Right forelimb (tissue), 1 donor: ENCODE data around the gene CLCN2.

Experiments used
- DNase-seq: peaks from one replicate; pipeline ENCODE4 v3.0.0-alpha.2; 2018

CLCN2 gene

DNA sequence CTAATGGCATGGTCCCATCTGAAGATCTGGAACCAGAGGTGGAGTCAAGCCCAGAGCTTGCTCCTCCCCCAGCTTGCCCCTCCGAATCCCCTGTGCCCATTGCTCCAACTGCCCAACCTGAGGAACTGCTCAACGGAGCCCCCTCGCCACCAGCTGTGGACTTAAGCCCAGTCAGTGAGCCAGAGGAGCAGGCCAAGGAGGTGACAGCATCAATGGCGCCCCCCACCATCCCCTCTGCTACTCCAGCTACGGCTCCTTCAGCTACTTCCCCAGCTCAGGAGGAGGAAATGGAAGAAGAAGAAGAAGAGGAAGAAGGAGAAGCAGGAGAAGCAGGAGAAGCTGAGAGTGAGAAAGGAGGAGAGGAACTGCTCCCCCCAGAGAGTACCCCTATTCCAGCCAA is 39.7 kb downstream of the CLCN2 start:
- no peak for DNase-seq

DNA sequence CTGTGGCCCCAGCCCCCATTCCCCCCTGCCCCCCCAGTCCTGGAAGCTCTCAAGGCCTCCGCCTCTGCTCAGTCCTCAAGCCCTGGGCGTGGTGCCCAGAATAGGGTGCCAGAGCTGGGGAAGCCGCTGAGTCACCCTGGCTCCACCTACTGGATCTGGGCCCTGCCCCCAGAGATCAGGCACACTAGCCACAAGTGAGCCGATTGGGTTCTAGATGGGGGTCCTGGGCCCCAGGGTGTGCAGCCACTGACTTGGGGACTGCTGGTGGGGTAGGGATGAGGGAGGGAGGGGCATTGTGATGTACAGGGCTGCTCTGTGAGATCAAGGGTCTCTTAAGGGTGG is 41.3 kb downstream of the CLCN2 start:
- DNase-seq = peak; percentile 85

DNA sequence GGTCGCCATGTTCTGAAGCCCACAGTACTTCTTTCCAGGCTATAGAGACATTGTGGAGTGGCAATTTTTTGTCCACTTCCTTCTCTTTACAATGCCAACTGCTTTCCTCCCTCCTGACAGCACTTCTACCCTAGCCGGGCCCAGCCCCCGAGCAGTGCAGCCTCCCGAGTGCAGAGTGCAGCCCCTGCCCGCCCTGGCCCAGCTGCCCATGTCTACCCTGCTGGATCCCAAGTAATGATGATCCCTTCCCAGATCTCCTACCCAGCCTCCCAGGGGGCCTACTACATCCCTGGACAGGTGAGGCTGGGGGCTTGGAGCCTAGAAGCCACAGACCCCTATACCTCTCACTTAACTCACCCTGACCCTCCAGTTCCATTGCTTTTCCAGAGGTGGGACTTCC is 44.2 kb downstream of the CLCN2 start:
- DNase-seq = no peak

DNA sequence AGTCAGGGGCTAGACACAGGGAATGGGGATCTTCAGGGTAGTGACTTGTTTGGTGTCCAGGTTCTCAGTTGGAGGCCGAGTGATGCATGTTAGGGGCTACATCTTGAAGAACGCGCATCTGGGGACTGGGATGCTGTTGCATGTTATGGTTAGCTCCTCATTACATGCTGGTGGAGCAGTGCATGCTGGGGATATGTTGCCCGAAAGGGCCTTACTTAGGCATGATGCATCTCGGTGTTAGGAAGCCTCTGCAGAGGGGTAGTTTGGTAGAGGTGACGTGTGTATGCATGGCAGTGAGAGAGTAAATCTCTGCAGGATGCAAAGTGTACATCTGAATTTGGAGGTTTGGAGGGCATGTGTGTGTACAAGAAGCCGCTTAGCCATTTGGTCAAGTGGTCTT is 44.6 kb downstream of the CLCN2 start:
- no peak for DNase-seq

GRCh38 chr3:184315871-184316661 is 45.3 kb downstream of the CLCN2 start:
- DNase-seq = no peak

- no peak for DNase-seq
Measured at GRCh38 chr3:184315543-184315867, 45.9 kb downstream of the CLCN2 start.

DNA sequence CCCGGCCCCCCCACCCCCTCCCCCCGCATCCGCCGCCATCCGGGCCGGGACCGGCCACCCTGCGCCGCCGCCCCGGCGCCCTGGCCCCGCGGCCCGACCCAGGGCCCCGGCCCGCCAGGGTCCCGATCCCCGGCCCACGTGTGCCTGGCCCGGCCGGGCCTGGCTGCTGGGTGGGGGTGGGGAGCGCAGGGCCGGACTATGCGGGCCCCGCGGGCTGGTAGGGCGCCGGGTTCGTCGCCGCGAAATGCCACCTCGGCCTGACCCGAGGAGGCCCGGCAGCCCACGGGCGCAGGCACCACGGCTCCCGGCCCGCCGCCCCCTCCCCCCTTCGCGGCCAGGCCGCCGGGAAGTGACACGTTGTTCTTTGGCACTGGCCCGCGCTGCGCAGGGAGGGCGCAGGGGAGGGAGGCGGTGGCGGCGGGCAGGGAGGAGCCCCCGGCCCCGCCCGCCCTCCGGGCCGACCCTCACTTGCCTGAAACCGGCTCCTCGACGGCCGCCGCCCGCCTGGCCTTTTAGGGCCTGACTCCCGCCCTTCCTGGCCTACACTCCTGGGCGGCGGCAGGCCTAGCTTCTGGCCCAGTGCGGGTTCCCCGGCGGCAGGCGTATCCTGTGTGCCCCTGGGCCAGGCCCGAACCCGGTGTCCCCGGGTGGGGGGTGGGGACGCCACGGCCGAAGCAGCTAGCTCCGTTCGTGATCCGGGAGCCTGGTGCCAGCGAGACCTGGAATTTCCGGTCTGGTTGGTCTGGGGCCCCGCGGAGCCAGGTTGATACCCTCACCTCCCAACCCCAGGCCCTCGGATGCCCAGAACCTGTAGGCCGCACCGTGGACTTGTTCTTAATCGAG is 46.5 kb downstream of the CLCN2 start:
- peak; percentile 88 for DNase-seq

DNA sequence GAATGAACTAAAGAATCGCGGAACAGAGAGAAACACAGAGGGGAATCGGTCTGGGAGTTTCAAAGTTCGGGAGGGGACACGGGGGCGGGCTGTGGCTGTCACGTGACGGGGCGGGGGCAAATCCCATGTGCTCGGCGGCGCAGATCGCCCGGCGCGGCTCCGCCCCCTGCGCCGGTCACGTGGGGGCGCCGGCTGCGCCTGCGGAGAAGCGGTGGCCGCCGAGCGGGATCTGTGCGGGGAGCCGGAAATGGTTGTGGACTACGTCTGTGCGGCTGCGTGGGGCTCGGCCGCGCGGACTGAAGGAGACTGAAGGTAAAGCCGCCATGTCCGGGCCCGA is 47.1 kb downstream of the CLCN2 start, which contains the start of gene EIF4G1:
Gene EIF4G1 (plus strand): TSS at position 244 of the 337 bp plus-strand sequence. CDS start 1,191 bp downstream, outside the sequence.
- peak; percentile 95 for DNase-seq

DNA sequence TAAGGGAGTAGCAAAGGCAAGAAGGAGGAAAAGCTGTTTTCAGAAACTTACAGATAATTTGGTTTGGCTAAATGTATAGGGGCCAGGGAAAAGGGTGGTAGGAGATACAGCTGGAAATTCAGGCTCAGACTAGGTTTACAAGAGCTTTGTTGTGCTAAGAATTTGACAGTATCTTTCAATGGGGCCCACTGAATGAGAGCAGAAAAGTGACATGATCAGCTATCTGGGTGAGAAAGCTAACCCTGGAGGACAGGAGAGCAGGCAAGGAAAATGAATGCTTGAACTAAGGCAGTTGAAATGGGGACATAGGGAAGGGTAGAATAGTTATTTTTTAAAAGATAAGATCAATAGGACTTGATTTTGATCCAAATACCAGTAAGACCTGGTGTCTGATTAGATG is 49.8 kb downstream of the CLCN2 start:
- DNase-seq = no peak

DNA sequence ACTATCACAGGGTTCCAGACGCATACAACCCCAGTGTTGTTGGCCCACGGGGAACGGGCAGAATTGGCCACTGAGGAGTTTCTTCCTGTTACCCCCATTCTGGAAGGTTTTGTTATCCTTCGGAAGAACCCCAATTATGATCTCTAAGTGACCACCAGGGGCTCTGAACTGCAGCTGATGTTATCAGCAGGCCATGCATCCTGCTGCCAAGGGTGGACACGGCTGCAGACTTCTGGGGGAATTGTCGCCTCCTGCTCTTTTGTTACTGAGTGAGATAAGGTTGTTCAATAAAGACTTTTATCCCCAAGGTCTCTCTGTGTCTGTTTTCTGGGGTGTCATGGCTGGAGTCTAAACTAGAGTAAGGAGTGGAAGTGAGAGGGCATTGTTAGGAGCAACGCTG is 52.7 kb downstream of the CLCN2 start:
- DNase-seq = no peak

GRCh38 chr3:184307915-184308314 is 53.5 kb downstream of the CLCN2 start:
- DNase-seq = no peak

DNA sequence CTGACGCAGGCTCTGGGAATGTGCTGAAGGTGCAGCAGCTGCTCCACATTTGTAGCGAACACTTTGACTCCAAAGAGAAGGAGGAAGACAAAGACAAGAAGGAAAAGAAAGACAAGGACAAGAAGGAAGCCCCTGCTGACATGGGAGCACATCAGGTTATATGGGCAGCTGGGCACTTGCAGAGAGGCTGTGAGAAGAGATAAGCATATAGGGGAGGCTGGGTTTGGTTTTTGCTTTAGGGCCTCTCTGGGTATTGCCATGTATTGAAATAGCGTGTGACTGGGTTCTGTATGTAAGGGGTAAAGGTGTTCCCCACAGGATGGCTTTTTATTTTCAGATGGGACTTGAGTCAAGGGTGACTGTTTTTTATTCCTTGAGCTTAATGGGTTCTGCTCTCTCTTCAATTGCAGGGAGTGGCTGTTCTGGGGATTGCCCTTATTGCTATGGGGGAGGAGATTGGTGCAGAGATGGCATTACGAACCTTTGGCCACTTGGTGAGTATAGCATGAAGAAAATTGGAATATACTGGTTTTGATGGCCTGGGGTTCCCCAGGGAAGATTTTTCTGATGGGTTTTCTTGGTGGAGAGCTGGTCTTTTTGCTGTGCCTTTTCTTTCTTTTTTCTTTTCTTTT is 54.9 kb downstream of the CLCN2 start:
- no peak for DNase-seq

- no peak for DNase-seq
Measured at GRCh38 chr3:184305577-184305976, 55.8 kb downstream of the CLCN2 start.

- DNase-seq = no peak
Measured at GRCh38 chr3:184300378-184300720, 61.1 kb downstream of the CLCN2 start.

- no peak for DNase-seq
Measured at GRCh38 chr3:184299488-184300377, 61.7 kb downstream of the CLCN2 start.

- DNase-seq = peak; percentile 100
Measured at GRCh38 chr3:184298759-184299487, 62.5 kb downstream of the CLCN2 start, which contains the start of gene PSMD2. PSMD2 (plus strand) TSS chr3:184299241; CDS start chr3:184299267, 26 bp downstream.

DNA sequence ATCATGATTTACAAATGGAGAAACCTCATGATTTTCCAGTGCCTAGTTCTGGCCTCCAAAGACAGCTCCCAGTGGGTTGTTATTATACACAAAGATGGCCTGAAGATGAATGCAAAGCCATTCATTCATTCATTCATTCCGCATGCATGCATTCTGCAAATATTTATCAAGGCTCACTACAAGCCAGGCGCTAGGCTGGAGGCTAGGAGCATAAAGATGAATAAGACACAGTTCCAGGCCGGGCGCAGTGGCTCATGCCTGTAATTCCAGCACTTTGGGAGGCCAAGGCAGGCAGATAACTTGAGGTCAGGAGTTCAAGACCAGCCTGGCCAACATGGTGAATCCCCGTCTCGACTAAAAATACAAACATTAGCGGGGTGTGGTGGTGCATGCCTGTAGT is 64.8 kb downstream of the CLCN2 start:
- no peak for DNase-seq
